ENCODE results near the gene RGS9.

DNA sequence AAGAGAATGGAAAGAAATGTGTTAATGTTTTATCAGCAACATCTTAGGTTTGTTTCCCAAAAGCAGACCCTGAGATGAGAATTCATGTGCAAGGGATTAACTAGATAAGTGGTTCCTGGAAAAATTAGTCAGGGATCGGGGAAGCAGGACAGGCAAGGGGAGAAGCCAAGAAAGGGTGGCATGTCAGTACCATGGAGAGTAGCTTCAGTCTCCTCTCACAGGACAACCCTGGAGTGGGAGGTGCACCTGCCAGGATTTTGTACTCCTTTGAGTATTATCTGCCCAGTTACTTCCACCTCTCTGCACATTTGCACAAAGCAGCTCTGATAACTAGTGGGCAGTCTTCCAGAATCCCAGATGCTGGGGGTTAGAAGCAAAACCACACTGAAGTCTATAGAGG is 117.0 kb downstream of the RGS9 start:
- TF ChIP-seq, protein P1, sequence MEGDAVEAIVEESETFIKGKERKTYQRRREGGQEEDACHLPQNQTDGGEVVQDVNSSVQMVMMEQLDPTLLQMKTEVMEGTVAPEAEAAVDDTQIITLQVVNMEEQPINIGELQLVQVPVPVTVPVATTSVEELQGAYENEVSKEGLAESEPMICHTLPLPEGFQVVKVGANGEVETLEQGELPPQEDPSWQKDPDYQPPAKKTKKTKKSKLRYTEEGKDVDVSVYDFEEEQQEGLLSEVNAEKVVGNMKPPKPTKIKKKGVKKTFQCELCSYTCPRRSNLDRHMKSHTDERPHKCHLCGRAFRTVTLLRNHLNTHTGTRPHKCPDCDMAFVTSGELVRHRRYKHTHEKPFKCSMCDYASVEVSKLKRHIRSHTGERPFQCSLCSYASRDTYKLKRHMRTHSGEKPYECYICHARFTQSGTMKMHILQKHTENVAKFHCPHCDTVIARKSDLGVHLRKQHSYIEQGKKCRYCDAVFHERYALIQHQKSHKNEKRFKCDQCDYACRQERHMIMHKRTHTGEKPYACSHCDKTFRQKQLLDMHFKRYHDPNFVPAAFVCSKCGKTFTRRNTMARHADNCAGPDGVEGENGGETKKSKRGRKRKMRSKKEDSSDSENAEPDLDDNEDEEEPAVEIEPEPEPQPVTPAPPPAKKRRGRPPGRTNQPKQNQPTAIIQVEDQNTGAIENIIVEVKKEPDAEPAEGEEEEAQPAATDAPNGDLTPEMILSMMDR (IDR thresholded peaks at IDR 0.05), result no peak
- TF ChIP-seq EZH2 (IDR thresholded peaks at IDR 0.05; ENCODE audit: borderline replicate concordance, insufficient read depth, low read depth, low read length, poor library complexity, severe bottlenecking), result no peak
